Naive B cell (primary cell): ENCODE results near the gene CYB561D2. TPM values are rescaled to one million over a fixed set of nuclear protein-coding genes. Genes with fewer than 3 reads are reported as not detected.

Source experiments
- ATAC-seq, 2 donors: fragments of 150-1000 bp; cut with Tn5 transposase; 2 replicates each; pipeline ENCODE4 v1.10.0; 2021; ENCODE audit warnings: low read depth in 2 of 2, mild to moderate bottlenecking in 2 of 2, moderate library complexity in 2 of 2
- DNase-seq: peaks from one replicate; pipeline ENCODE4 v3.0.0; 2022
- H3K27ac Mint-ChIP-seq, 6 donors: one replicate each; pipeline ENCODE4 v1.8.0; 2020 to 2022; ENCODE audit warnings: mild to moderate bottlenecking in 6 of 6, mixed read lengths in 6 of 6, moderate library complexity in 5 of 6, inconsistent platforms in 2 of 6
- H3K27me3 Mint-ChIP-seq, 3 donors: one replicate each; pipeline ENCODE4 v1.8.0; 2021 to 2022; ENCODE audit warnings: mixed read lengths in 3 of 3, mild to moderate bottlenecking in 1 of 3
- H3K36me3 Mint-ChIP-seq, 2 donors: one replicate each; pipeline ENCODE4 v1.8.0; 2020 to 2022; ENCODE audit warnings: mixed read lengths in 2 of 2, inconsistent platforms in 1 of 2, mild to moderate bottlenecking in 1 of 2
- H3K4me1 Mint-ChIP-seq, 3 donors: one replicate each; pipeline ENCODE4 v1.8.0; 2020 to 2022; ENCODE audit warnings: mixed read lengths in 3 of 3, inconsistent platforms in 1 of 3, mild to moderate bottlenecking in 1 of 3, moderate library complexity in 1 of 3
- H3K4me3 Mint-ChIP-seq, 8 donors: one replicate each; pipeline ENCODE4 v1.8.0; 2020 to 2022; ENCODE audit warnings: mild to moderate bottlenecking in 8 of 8, mixed read lengths in 8 of 8, moderate library complexity in 8 of 8, inconsistent platforms in 2 of 8
- H3K9me3 Mint-ChIP-seq, 7 donors: one replicate each; pipeline ENCODE4 v1.8.0; 2020 to 2022; ENCODE audit warnings: mixed read lengths in 7 of 7, mild to moderate bottlenecking in 5 of 7, inconsistent platforms in 2 of 7, moderate library complexity in 1 of 7
- polyA plus RNA-seq, 6 donors: library from polyadenylated mRNA; unstranded; fragments of 300-500 nt; fragmentation: Illumina TruSeq; gene quantifications; one replicate each; pipeline ENCODE4 v1.2.3, GENCODE V29; 2021; ENCODE audit warnings: low read depth in 6 of 6

CYB561D2 gene
- polyA plus RNA-seq, 6 donors from 2014 or later: 55.4 to 75.9 (median 65.2) TPM

- Mint-ChIP-seq H3K9me3 (no peaks in the 10 kb centered on the region), H3K27ac (peak overlapping the region in 1 of 6 donors; percentile 81), H3K4me3 (peak overlapping the region in 2 of 8 donors; percentile 7 to 37), H3K36me3 (peaks cover 0 to 7% of the 10 kb centered on the region in 2 donors), H3K4me1 (peaks cover 32 to 66% (median 64%) of the 10 kb centered on the region in 3 donors), H3K27me3 (no peaks in the 10 kb centered on the region)
- DNase-seq (no peak), ATAC-seq (no peak)
Measured at GRCh38 chr3:50354186-50354764, 3.6 kb downstream of the CYB561D2 start.

- Mint-ChIP-seq H3K9me3 (no peaks in the 10 kb centered on the region), H3K4me3 (peak overlapping the region in 2 of 8 donors; percentile 38 to 56), H3K27me3 (no peaks in the 10 kb centered on the region), H3K4me1 (peaks cover 36 to 66% (median 64%) of the 10 kb centered on the region in 3 donors), H3K36me3 (peaks cover 0 to 7% of the 10 kb centered on the region in 2 donors), H3K27ac (peak overlapping the region in 2 of 6 donors; percentile 63 to 81)
- DNase-seq: no peak
- no peak for ATAC-seq
Measured at GRCh38 chr3:50354850-50355249, 4.2 kb downstream of the CYB561D2 start.

- H3K36me3 Mint-ChIP-seq: peaks cover 0 to 7% of the 10 kb centered on the region in 2 donors
- no peaks in the 10 kb centered on the region for H3K27me3 Mint-ChIP-seq
- ATAC-seq: no peak
- no peak for DNase-seq
- no peaks in the 10 kb centered on the region for H3K9me3 Mint-ChIP-seq
- H3K4me1 Mint-ChIP-seq: peaks cover 27 to 60% (median 53%) of the 10 kb centered on the region in 3 donors
- peak overlapping the region in 3 of 6 donors; percentile 26 to 75 (median 67) for H3K27ac Mint-ChIP-seq
- H3K4me3 Mint-ChIP-seq: peak overlapping the region in 5 of 8 donors; percentile 56 to 94 (median 75)
Measured at GRCh38 chr3:50355829-50356552, 5.3 kb downstream of the CYB561D2 start.

- DNase-seq: no peak
- peak overlapping the region in 2 of 6 donors; percentile 26 to 67 for H3K27ac Mint-ChIP-seq
- peaks cover 27 to 54% (median 47%) of the 10 kb centered on the region in 3 donors for H3K4me1 Mint-ChIP-seq
Measured at GRCh38 chr3:50356553-50356952, 5.9 kb downstream of the CYB561D2 start.

GRCh38 chr3:50357481-50357880, 6.8 kb downstream of the CYB561D2 start:
- Mint-ChIP-seq H3K27ac (peak overlapping the region in 2 of 6 donors; percentile 26 to 36), H3K27me3 (no peaks in the 10 kb centered on the region), H3K36me3 (peaks cover 0 to 7% of the 10 kb centered on the region in 2 donors), H3K9me3 (no peaks in the 10 kb centered on the region), H3K4me3 (peak overlapping the region; percentile 60 to 98 (median 94)), H3K4me1 (peaks cover 27 to 49% (median 41%) of the 10 kb centered on the region in 3 donors)
- DNase-seq (no peak), ATAC-seq (no peak)

More at GRCh38 chr3:50356553-50356952, 5.9 kb downstream of the CYB561D2 start:
- peaks cover 0 to 7% of the 10 kb centered on the region in 2 donors for H3K36me3 Mint-ChIP-seq
- H3K27me3 Mint-ChIP-seq: no peaks in the 10 kb centered on the region
- peak overlapping the region in 4 of 8 donors; percentile 74 to 94 (median 81) for H3K4me3 Mint-ChIP-seq
- H3K9me3 Mint-ChIP-seq: no peaks in the 10 kb centered on the region
- no peak for ATAC-seq

GRCh38 chr3:50358355-50358910, 7.8 kb downstream of the CYB561D2 start:
- Mint-ChIP-seq H3K9me3 (no peaks in the 10 kb centered on the region), H3K36me3 (peaks cover 0 to 7% of the 10 kb centered on the region in 2 donors), H3K27me3 (no peaks in the 10 kb centered on the region), H3K27ac (peak overlapping the region; percentile 38 to 96 (median 84)), H3K4me3 (peak overlapping the region; percentile 87 to 98 (median 97)), H3K4me1 (peaks cover 30 to 48% (median 46%) of the 10 kb centered on the region in 3 donors)
- ATAC-seq (no peak), DNase-seq (no peak)

GRCh38 chr3:50358911-50359759, 8.5 kb downstream of the CYB561D2 start, which contains the start of gene TMEM115:
Gene TMEM115, minus strand, starts transcription at chr3:50359521. Its CDS starts 458 bp downstream, at chr3:50359063.
- peak within 1 kb of the TSS; percentile 95 to 98 (median 97) for H3K4me3 Mint-ChIP-seq
- DNase-seq (peak; percentile 93), ATAC-seq (peak; percentile 100)
- peaks cover 0 to 5% of the 10 kb centered on the region in 2 donors for H3K36me3 Mint-ChIP-seq
- no peaks in the 10 kb centered on the region for H3K9me3 Mint-ChIP-seq
- H3K27ac Mint-ChIP-seq: peak within 1 kb of the TSS; percentile 88 to 97 (median 96)
- peaks cover 31 to 49% (median 47%) of the 10 kb centered on the region in 3 donors for H3K4me1 Mint-ChIP-seq
- no peaks in the 10 kb centered on the region for H3K27me3 Mint-ChIP-seq

GRCh38 chr3:50359760-50360110, 9.1 kb downstream of the CYB561D2 start:
- ATAC-seq (peak; percentile 3 to 4), DNase-seq (no peak)
- Mint-ChIP-seq H3K9me3 (no peaks in the 10 kb centered on the region), H3K4me1 (peaks cover 29 to 54% (median 49%) of the 10 kb centered on the region in 3 donors), H3K4me3 (peak overlapping the region; percentile 95 to 98 (median 97)), H3K27ac (peak overlapping the region; percentile 69 to 97 (median 96)), H3K36me3 (no peaks in the 10 kb centered on the region), H3K27me3 (no peaks in the 10 kb centered on the region)

GRCh38 chr3:50364573-50365079, 14.0 kb downstream of the CYB561D2 start:
- Mint-ChIP-seq H3K9me3 (no peaks in the 10 kb centered on the region), H3K4me3 (peak overlapping the region; percentile 86 to 95 (median 90)), H3K27me3 (no peaks in the 10 kb centered on the region), H3K36me3 (no peaks in the 10 kb centered on the region), H3K4me1 (peaks cover 24 to 30% (median 27%) of the 10 kb centered on the region in 3 donors), H3K27ac (peak overlapping the region in 1 of 6 donors; percentile 91)
- peak; percentile 7 to 8 for ATAC-seq
- DNase-seq: peak; percentile 29

GRCh38 chr3:50365080-50365841, 14.6 kb downstream of the CYB561D2 start:
- H3K36me3 Mint-ChIP-seq: no peaks in the 10 kb centered on the region
- DNase-seq (peak; percentile 91), ATAC-seq (peak; percentile 97)
- no peaks in the 10 kb centered on the region for H3K27me3 Mint-ChIP-seq
- H3K9me3 Mint-ChIP-seq: no peaks in the 10 kb centered on the region
- peak overlapping the region; percentile 88 to 95 (median 92) for H3K4me3 Mint-ChIP-seq
- H3K4me1 Mint-ChIP-seq: peaks cover 23 to 26% (median 23%) of the 10 kb centered on the region in 3 donors
- peak overlapping the region; percentile 91 to 96 (median 95) for H3K27ac Mint-ChIP-seq

- H3K4me1 Mint-ChIP-seq: peaks cover 22 to 26% (median 23%) of the 10 kb centered on the region in 3 donors
- H3K27me3 Mint-ChIP-seq: peaks cover 0 to 3% (median 3%) of the 10 kb centered on the region in 3 donors
- peak overlapping the region; percentile 88 to 95 (median 92) for H3K4me3 Mint-ChIP-seq
- ATAC-seq (no peak), DNase-seq (no peak)
- no peaks in the 10 kb centered on the region for H3K9me3 Mint-ChIP-seq
- peak overlapping the region; percentile 91 to 96 (median 95) for H3K27ac Mint-ChIP-seq
- H3K36me3 Mint-ChIP-seq: no peaks in the 10 kb centered on the region
Measured at GRCh38 chr3:50365842-50366220, 15.2 kb downstream of the CYB561D2 start.
